Esophagus squamous epithelium (tissue), 5 donors: ENCODE results near the gene LRBA. TPM values are rescaled to one million over a fixed set of nuclear protein-coding genes. Genes with fewer than 3 reads are reported as not detected.

Experiments used
- DNase-seq: peaks from one replicate; lab custom pipeline; 2025; lab: John Stamatoyannopoulos, UW
- H3K27ac ChIP-seq, 4 donors: fragments of 200-600 bp; sonication (generic); one replicate each; pipeline ENCODE4 v1.5.1; 2016 to 2019; ENCODE audit warnings: mild to moderate bottlenecking in 1 of 4
- H3K27me3 ChIP-seq, 4 donors: fragments of 200-600 bp; sonication (generic); 1 replicate in 3 of 4; 2 replicates in 1 of 4; pipeline versions ENCODE4 v1.5.1 to v1.6.0; 2017 to 2021; ENCODE audit warnings: antibody characterized with exemption in 1 of 4
- H3K36me3 ChIP-seq, 3 donors: fragments of 200-600 bp; sonication (generic); one replicate each; pipeline ENCODE4 v1.5.1; 2016 to 2019
- H3K4me1 ChIP-seq, 3 donors: fragments of 200-600 bp; sonication (generic); one replicate each; pipeline ENCODE4 v1.5.1; 2017 to 2019
- H3K4me3 ChIP-seq, 4 donors: fragments of 200-600 bp; sonication (generic); 1 replicate in 3 of 4; 2 replicates in 1 of 4; pipeline ENCODE4 v1.5.1; 2016 to 2019; ENCODE audit warnings: mild to moderate bottlenecking in 2 of 4, moderate library complexity in 1 of 4
- H3K9me3 ChIP-seq, 3 donors: fragments of 200-600 bp; sonication (generic); one replicate each; pipeline ENCODE4 v1.5.1; 2016 to 2019
- CTCF ChIP-seq, 6 experiments: fragments of 450-650 bp in 4 of 6; fragments of 200-600 bp in 2 of 6; sonication (generic) in 2 of 6; IDR thresholded peaks; one replicate each; pipeline ENCODE4 v1.5.1; 2016 to 2019; ENCODE audit warnings: antibody characterized with exemption in 6 of 6, mild to moderate bottlenecking in 4 of 6, moderate library complexity in 4 of 6
- POLR2A ChIP-seq, 4 donors: fragments of 450-650 bp; IDR thresholded peaks; one replicate each; pipeline ENCODE4 v1.6.1; 2017; ENCODE audit warnings: antibody characterized with exemption in 4 of 4, mild to moderate bottlenecking in 4 of 4, moderate library complexity in 3 of 4
- WGBS, 2 donors: methylation state at CpG; one replicate each; pipeline ENCODE4 v1.1.5; 2018; 5-methylcytosine and 5-hydroxymethylcytosine counted together
- intact Hi-C: fragments of 100-400 bp; cut with DNase I; formaldehyde crosslinking; loops from one replicate; pipeline ENCODE4 v1.15.0; 2022
- total RNA-seq, 4 donors: library from RNA; depleted of rRNA; stranded (reverse); fragments of >200 nt; gene quantifications; one replicate each; pipeline ENCODE4 v1.1.0, GENCODE V29; 2016
- donor health status: DM: yes; HTN: yes; CAD: no.

Gene LRBA
- total RNA-seq, 4 donors from 2014 or later: 54.7 to 91.8 (median 66.2) TPM

- Histone ChIP-seq H3K27me3 (no peaks in the 10 kb centered on the region), H3K27ac (no peak overlapping the region), H3K9me3 (no peaks in the 10 kb centered on the region), H3K4me1 (no peaks in the 10 kb centered on the region), H3K36me3 (peaks cover 0 to 4% (median 0%) of the 10 kb centered on the region in 3 donors), H3K4me3 (no peak overlapping the region)
- WGBS, 2 donors: 32 to 39% methylated on average over 1 of the region's 1 CpG
- intact Hi-C loops: no loop called here
- DNase-seq: no peak
- TF ChIP-seq CTCF (IDR thresholded peaks at IDR 0.05) (no peak), POLR2A (IDR thresholded peaks at IDR 0.05) (no peak)
Measured at GRCh38 chr4:150859453-150859852, 155.6 kb downstream of the LRBA start.

- H3K36me3 ChIP-seq: peaks cover 0 to 16% (median 0%) of the 10 kb centered on the region in 3 donors
- intact Hi-C loops: no loop called here
- WGBS, 2 donors: 95 to 100% methylated on average over 1 of the region's 1 CpG
- TF ChIP-seq CTCF (IDR thresholded peaks at IDR 0.05) (no peak), POLR2A (IDR thresholded peaks at IDR 0.05) (no peak)
- H3K4me3 ChIP-seq: no peak overlapping the region
- no peaks in the 10 kb centered on the region for H3K9me3 ChIP-seq
- no peak overlapping the region for H3K27ac ChIP-seq
- H3K4me1 ChIP-seq: no peaks in the 10 kb centered on the region
- H3K27me3 ChIP-seq: no peaks in the 10 kb centered on the region
- no peak for DNase-seq
Measured at GRCh38 chr4:150855981-150856510, 159.0 kb downstream of the LRBA start.

GRCh38 chr4:150854600-150854999, 160.5 kb downstream of the LRBA start:
- no peak overlapping the region for H3K27ac ChIP-seq
- WGBS, 2 donors: 91 to 92% methylated on average over 4 of the region's 4 CpGs
- peaks cover 0 to 31% (median 0%) of the 10 kb centered on the region in 3 donors for H3K36me3 ChIP-seq
- H3K4me1 ChIP-seq: no peaks in the 10 kb centered on the region
- H3K27me3 ChIP-seq: no peaks in the 10 kb centered on the region
- no peak for TF ChIP-seq POLR2A (IDR thresholded peaks at IDR 0.05)
- no peak for TF ChIP-seq CTCF (IDR thresholded peaks at IDR 0.05)
- no peak overlapping the region for H3K4me3 ChIP-seq
- no peaks in the 10 kb centered on the region for H3K9me3 ChIP-seq
- no peak for DNase-seq
- intact Hi-C loops: no loop called here

GRCh38 chr4:150853882-150854281, 161.2 kb downstream of the LRBA start:
- intact Hi-C loops: no loop called here

GRCh38 chr4:150852216-150852615, 162.9 kb downstream of the LRBA start:
- no peak overlapping the region for H3K4me3 ChIP-seq
- H3K36me3 ChIP-seq: peaks cover 0 to 51% (median 4%) of the 10 kb centered on the region in 3 donors
- TF ChIP-seq CTCF (IDR thresholded peaks at IDR 0.05) (no peak), POLR2A (IDR thresholded peaks at IDR 0.05) (no peak)
- intact Hi-C loops: no loop called here
- no peak for DNase-seq
- no peaks in the 10 kb centered on the region for H3K27me3 ChIP-seq
- 47 to 81% methylated on average over 1 of the region's 1 CpG for WGBS, 2 donors
- no peaks in the 10 kb centered on the region for H3K4me1 ChIP-seq
- no peak overlapping the region for H3K27ac ChIP-seq
- no peaks in the 10 kb centered on the region for H3K9me3 ChIP-seq

More at GRCh38 chr4:150853882-150854281, 161.2 kb downstream of the LRBA start:
- H3K4me1 ChIP-seq: no peaks in the 10 kb centered on the region
- no peaks in the 10 kb centered on the region for H3K9me3 ChIP-seq
- no peak overlapping the region for H3K27ac ChIP-seq
- peaks cover 0 to 36% (median 4%) of the 10 kb centered on the region in 3 donors for H3K36me3 ChIP-seq
- TF ChIP-seq CTCF (IDR thresholded peaks at IDR 0.05): no peak
- no peak for TF ChIP-seq POLR2A (IDR thresholded peaks at IDR 0.05)
- 69 to 93% methylated on average over 2 of the region's 2 CpGs for WGBS, 2 donors
- DNase-seq: no peak
- H3K27me3 ChIP-seq: no peaks in the 10 kb centered on the region
- H3K4me3 ChIP-seq: no peak overlapping the region
